ENCODE measurements around the gene OR2B6. TPM values are rescaled to one million over a fixed set of nuclear protein-coding genes. Genes with fewer than 3 reads are reported as not detected.

Gene OR2B6
- total and polyA plus RNA-seq, 2 of the 8 experiments (the other 6 are each of a cell fraction or from before 2014, with no cell fraction given) = 0.26 TPM; not detected in 1

- Histone ChIP-seq H3K79me2 (ENCODE audit: control insufficient read depth in 1 of 2, insufficient read depth in 2 of 2, low read length in 2 of 2) (no peaks in the 10 kb centered on the region), H3K9me3 (ENCODE audit: insufficient read depth in 2 of 2, low read depth in 1 of 2, low read length in 1 of 2) (no peaks in the 10 kb centered on the region), H3K4me2 (ENCODE audit: insufficient read depth in 1 of 2, low read depth in 2 of 2, low read length in 2 of 2) (peak overlapping the region; percentile 4 to 64; a peak in 3 of 4 replicates), H4K20me1 (replicated peaks in 1 of 2; ENCODE audit: control insufficient read depth in 1 of 2, insufficient read depth in 2 of 2, low read length in 2 of 2) (no peaks in the 10 kb centered on the region), H3K27ac (ENCODE audit: low read depth, low read length) (no peak overlapping the region), H3K4me1 (replicated peaks in 1 of 4; ENCODE audit: control insufficient read depth in 3 of 4, insufficient read depth in 4 of 4, low read length in 3 of 4) (peaks cover 7 to 29% (median 18%) of the 10 kb centered on the region in 4 experiments), H3K23ac (ENCODE audit: insufficient read length) (no peak overlapping the region), H2BK120ac (replicated peaks; ENCODE audit: low read depth, low read length) (no peak overlapping the region), H3K79me1 (ENCODE audit: low read depth, low read length) (no peaks in the 10 kb centered on the region; the same call in 1 of the 2 replicates), H2BK5ac (ENCODE audit: low read depth, low read length) (no peak overlapping the region; the same call in 1 of the 2 replicates), H3K56ac (replicated peaks; ENCODE audit: insufficient read length, low read depth, low read length) (no peak overlapping the region), H2BK12ac (ENCODE audit: low read depth, low read length) (no peak overlapping the region), H4K8ac (ENCODE audit: extremely low read depth, insufficient read depth, low read length) (no peak overlapping the region), H2BK20ac (ENCODE audit: low read length) (no peak overlapping the region), H4K91ac (replicated peaks; ENCODE audit: insufficient read length, low read length) (no peak overlapping the region), H4K5ac (ENCODE audit: insufficient read length, low read depth, low read length) (no peak overlapping the region), H2AK5ac (ENCODE audit: low read depth, low read length) (no peak overlapping the region), H3K14ac (ENCODE audit: insufficient read length) (no peak overlapping the region), H3K36me3 (ENCODE audit: control insufficient read depth in 2 of 4, insufficient read depth in 4 of 4, low read length in 3 of 4) (no peaks in the 10 kb centered on the region), H2BK15ac (ENCODE audit: low read length) (no peak overlapping the region), H3K27me3 (replicated peaks in 1 of 4; ENCODE audit: control insufficient read depth in 3 of 4, extremely low read depth in 1 of 4, insufficient read depth in 3 of 4, low read length in 3 of 4) (no peaks in the 10 kb centered on the region), H2AFZ (ENCODE audit: low read length) (no peak overlapping the region), H3K23me2 (ENCODE audit: low read depth, low read length) (0 out of 2 replicates have a peak, but pooled peaks cover 2% of the 10 kb centered on the region), H3K9ac (replicated peaks in 1 of 4; ENCODE audit: extremely low read depth in 1 of 4, low read depth in 3 of 4, low read length in 3 of 4) (no peak overlapping the region), H3K4me3 (ENCODE audit: extremely low read depth in 1 of 4, insufficient read depth in 2 of 4, low read depth in 3 of 4, low read length in 4 of 4) (no peak overlapping the region; a peak in 1 of 8 replicates), H3K18ac (ENCODE audit: extremely low read depth, low read length) (no peak overlapping the region), H3K4ac (replicated peaks; ENCODE audit: insufficient read length, low read depth, low read length) (no peak overlapping the region)
- 44% methylated on average over 3 of the region's 3 CpGs; no CpG with 5 or more reads in 1 of the 2 experiments for WGBS, 2 experiments (ENCODE audit: extremely low coverage in 1 of 2, insufficient coverage in 1 of 2, insufficient read length in 1 of 2, insufficient replicate concordance in 2 of 2, low coverage in 1 of 2, low lambda C conversion rate in 2 of 2, missing lambda C conversion rate in 1 of 2)
- FAIRE-seq (no peak), DNase-seq (ENCODE audit: low read depth in 1 of 2, low spot score in 2 of 2) (no peak)
- TF ChIP-seq GTF2F1 (IDR thresholded peaks at IDR 0.05; ENCODE audit: borderline replicate concordance, low read depth, low read length) (no peak), NRF1 (IDR thresholded peaks at IDR 0.05; ENCODE audit: low read depth, low read length) (no peak), POLR2A (IDR thresholded peaks at IDR 0.05; ENCODE audit: control extremely low read depth in 1 of 2, low read depth in 2 of 2, low read length in 2 of 2) (no peak), YY1 (IDR thresholded peaks at IDR 0.05; ENCODE audit: low read depth, low read length) (peak; percentile 51; the same call in 1 of the 2 replicates), RFX5 (IDR thresholded peaks at IDR 0.05; ENCODE audit: borderline replicate concordance, low read depth, low read length) (no peak), E2F6 (IDR thresholded peaks at IDR 0.05) (no peak), ASH2L (IDR thresholded peaks at IDR 0.05; ENCODE audit: low read length) (no peak), TEAD4 (IDR thresholded peaks at IDR 0.05; ENCODE audit: low read depth, low read length) (peak; percentile 91), SP1 (IDR thresholded peaks at IDR 0.05; ENCODE audit: low read depth, low read length) (no peak), JUND (IDR thresholded peaks at IDR 0.05; ENCODE audit: low read length) (no peak), RXRA (IDR thresholded peaks at IDR 0.05; ENCODE audit: insufficient read depth, low read depth, low read length) (no peak), TAF7 (optimal IDR thresholded peaks at IDR 0.05; ENCODE audit: borderline replicate concordance, low read depth, low read length) (no peak), SRF (IDR thresholded peaks at IDR 0.05; ENCODE audit: low read depth, low read length) (no peak)
- ChIA-PET CTCF (ENCODE audit: partially characterized antibody) (interaction anchor here (0.7 kb wide), 1 partner anchor 210 kb away, joined by 3 read pairs; no protein-coding TSS in a partner anchor), POLR2A (ENCODE audit: partially characterized antibody) (interaction anchor here (0.6 to 0.8 kb wide), 4 partner anchors 76 to 144 kb away, joined by 3 to 7 read pairs (median 4); a partner anchor contains a TSS)
These were observed 48.9 kb downstream of the OR2B6 start for GRCh38 chr6:28005975-28006374.
